GM12801 (cell line): ENCODE measurements around the gene FGD2.

Source experiments
- CTCF ChIP-seq: IDR thresholded peaks from one replicate; pipeline ENCODE4 v1.5.1; 2011; ENCODE audit warnings: control low read depth; ENCODE audit not compliant: insufficient read length; ENCODE audit errors: extremely low read depth

Gene FGD2

GRCh38 chr6:37058084-37058586 lies 52.7 kb downstream of the FGD2 start:
- no peak for TF ChIP-seq CTCF

- no peak for TF ChIP-seq CTCF
These were observed 54.1 kb downstream of the FGD2 start for GRCh38 chr6:37059344-37060194.

- no peak for TF ChIP-seq CTCF
These were observed 54.7 kb downstream of the FGD2 start for GRCh38 chr6:37060195-37060559.

DNA sequence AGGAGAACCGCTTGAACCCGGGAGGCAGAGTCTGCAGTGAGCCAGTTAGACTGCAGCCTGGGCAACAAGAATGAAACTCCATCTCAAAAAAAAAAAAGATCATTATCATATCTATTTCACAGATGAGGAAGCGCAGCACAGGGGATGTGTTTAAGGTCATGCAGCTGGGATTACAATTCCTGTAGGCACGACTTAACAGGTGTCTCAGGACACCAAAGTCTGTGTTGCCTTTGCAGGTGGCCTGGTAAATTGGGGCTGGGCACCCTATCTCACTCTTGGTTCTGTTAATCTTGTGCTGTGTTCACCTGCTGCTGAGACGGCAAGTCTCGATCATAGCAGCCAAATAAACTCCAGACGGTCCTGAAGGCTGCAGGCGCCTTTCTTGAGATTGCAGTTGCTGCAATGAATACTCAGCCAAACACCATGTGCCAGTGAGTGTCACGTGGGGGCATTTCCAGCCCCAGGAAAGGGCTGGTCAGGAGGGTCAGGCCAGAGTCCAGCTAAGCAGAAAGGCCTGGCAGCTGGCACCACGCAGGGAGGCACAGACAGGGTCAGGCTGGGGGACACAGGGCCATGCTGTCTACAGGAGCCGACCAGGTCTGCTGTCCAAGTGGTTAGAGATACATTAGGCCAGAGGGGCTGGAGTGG lies 55.8 kb downstream of the FGD2 start:
- no peak for TF ChIP-seq CTCF

DNA sequence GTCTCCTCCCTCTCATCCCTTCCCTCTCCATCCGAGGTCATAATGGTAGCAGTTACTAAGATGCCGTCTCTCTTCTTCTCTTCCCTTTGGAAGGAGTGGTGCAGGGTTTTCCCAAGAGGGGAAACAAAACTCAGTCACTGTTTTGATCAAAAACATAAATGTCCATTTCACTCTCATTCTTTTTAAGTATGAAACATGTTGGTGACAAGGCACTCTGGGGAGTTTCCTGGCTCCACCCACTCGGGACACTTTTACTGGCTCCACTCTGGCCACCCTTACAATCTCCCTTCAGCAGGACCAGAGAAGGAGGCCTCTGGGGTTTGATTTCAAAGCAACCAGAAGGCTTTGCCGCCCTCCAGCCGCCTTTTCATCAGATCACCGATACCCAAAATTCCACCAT lies 57.0 kb downstream of the FGD2 start:
- TF ChIP-seq CTCF = no peak

- TF ChIP-seq CTCF = no peak
These were observed 63.2 kb downstream of the FGD2 start for GRCh38 chr6:37068356-37069270.

DNA sequence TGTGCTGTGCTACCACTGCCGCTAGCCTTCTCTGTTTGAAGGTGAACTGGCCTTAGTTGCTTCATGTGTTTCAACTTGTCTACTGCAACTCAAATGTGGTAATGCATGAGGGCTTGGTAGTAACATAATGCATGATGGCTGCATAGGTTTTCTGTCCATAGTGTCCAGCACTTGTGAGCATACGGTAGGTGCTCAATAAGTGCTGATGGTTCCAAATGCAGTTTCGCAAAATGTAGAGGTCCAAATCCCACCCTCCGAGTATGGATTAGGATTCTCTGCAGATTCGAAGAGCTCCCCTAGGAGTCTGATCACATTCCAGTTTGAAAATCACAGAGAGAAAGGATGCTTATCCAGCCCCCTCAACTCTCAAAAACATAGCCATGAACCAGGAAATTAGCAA lies 64.2 kb downstream of the FGD2 start:
- no peak for TF ChIP-seq CTCF
